ENCODE measurements around the gene MORN5.

MORN5 gene

GRCh38 chr9:122144836-122145591, 14.7 kb upstream of the MORN5 start:
- DNase-seq: no peak

DNA sequence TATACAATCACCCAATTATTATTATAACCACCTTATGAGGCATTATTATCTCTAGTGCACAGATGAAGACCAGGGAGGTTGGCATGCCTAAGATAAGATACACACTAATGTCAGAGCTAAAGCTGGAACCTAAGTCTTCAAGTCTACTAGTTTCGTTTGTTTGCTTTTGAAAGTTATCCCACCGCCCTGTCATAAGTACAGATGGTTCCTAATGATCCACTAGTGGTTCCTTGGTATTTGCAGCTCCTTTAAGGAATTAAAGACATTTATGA, 14.2 kb upstream of the MORN5 start:
- no peak for DNase-seq

- DNase-seq: no peak
These were observed 8.4 kb upstream of the MORN5 start for GRCh38 chr9:122151267-122151828.

DNA sequence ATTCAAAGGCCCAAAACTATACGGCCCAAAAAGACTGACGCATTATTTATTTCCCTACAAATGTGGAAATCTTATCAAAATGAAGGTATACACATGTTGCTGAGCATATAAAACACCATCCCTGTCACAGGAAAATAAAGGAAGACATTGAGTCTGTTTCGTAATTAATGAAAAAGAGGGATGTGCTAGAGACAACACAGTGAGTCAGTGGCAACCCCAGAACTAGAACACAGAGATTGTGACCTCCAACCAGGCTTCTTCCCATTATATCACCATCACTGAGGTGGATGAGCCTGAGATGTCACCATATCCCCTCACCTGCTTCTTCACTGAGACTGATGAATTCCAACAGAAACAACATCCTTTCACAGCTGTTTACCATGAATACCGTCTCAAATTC, 3.9 kb upstream of the MORN5 start:
- no peak for DNase-seq

- no peak for DNase-seq
These were observed 1.5 kb upstream of the MORN5 start for GRCh38 chr9:122158202-122158601.

- no peak for DNase-seq
These were observed 178 bp downstream of the MORN5 start for GRCh38 chr9:122159925-122160246.

DNA sequence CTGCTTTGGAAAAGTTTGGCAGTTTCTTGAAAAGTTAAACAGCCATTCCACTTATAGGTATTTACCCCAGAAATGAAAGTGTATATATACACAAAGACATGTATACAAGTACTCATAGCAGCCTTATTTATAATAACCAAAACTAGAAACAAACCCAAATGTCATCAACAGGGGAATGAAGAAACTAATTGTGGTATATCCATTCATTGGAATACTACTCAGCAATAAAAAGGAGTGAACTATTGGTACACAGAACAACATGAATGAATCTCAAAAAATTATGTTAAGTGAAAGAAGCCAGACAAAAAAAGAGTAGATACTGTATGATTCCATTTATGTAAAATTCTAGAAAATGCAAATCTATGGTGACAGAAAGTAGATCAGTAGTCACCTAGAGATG, 2.7 kb downstream of the MORN5 start:
- no peak for DNase-seq

DNA sequence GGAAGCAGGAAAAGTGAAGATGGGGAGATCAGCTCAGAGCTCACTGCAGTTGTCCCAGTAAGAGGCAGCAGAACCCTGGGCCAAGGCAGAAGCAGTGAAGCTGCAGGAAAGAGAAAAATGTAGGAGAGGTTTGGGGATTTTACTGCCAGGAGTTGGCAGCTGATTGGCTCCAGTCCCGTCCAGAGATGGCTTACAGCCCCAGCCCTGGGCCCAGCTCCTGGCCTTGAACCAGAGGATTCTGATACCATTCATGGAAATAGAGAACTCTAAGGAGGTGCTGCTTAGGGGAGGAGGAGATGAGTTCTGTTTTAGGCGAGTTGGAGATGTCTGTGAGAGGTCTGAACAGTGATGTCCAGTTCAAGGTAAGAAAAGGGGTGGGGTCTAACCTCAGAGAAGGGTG, 4.6 kb downstream of the MORN5 start:
- DNase-seq: no peak

GRCh38 chr9:122168356-122168755, 8.6 kb downstream of the MORN5 start:
- no peak for DNase-seq

DNA sequence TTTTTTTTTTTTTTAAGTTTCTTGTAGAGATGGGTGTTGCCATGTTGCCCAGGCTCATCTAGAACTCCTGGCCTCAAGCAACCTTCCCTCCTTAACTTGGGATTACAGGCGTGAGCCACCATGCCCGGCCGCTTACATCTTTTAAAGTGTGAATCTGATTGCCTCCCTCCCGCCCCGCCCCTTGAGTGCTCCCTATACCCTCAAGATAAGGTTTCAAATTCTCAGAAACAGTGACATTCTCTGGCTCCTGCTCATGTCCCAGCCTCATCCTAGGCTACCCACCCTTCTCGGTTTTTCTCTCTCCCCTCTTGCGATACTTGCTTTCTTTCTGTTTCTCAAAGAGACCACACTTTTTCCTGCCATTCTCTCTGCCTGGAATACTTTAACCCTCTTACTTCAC, 12.4 kb downstream of the MORN5 start:
- no peak for DNase-seq

- no peak for DNase-seq
These were observed 14.0 kb downstream of the MORN5 start for GRCh38 chr9:122173670-122174069.

DNA sequence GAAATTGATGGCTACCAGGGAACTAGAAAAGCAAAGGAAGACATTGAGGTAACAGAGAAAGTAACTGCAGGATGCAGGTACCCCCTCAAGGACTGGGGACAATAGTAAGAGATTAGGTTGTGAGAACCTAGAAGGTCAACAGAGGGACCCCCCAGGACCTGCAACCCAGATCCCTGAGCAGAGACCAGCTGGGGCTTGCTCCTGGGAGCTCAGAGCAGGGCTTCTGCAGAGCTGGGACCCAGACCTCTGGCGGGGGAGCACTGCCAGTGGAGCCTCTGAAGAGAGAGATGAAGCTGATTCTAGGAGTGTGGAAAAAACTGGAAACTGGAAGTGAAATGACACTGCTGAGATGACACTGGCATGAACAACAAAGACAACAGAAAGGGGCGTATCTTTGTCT, 17.2 kb downstream of the MORN5 start:
- no peak for DNase-seq

- DNase-seq: no peak
These were observed 19.5 kb downstream of the MORN5 start for GRCh38 chr9:122179054-122179689.

DNA sequence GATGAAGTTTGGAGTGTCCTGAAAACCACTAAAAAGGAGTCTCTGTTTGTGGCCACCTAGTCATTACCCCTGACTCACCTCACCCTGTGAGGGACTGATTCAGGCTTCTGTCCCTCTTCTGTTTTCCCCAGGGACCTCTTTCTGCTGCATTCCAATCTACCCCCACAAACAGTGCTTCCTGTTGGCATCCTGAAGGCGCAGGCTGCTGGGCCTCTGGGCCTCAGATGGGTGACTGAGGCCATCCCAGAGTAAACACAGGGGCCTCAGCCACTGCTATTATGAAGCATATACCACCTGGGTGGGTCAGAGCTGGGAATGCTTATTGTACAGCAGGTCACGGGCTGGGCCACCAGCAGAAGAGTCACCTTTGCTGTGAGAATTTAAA, 20.0 kb downstream of the MORN5 start:
- DNase-seq: no peak

DNA sequence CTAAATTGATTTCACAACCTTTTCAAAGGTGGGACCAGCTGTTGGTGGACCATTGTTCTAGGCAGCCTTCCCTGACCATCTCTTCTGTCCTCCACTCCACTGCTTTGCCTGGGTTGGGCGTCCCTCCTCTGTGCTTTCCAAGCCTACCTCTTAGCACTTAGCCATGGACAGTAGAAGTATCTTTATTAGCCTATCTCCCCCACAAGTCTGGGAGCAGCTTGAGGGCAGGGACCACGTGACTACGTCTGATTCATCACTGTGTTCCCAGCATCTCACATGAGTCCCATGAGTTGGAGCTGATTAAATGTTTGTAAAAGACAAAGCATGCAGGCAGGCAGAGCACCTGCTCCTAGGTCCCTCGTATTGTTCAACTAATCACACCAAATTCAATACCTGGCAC, 20.9 kb downstream of the MORN5 start:
- DNase-seq: no peak

- DNase-seq: no peak
These were observed 23.8 kb downstream of the MORN5 start for GRCh38 chr9:122183501-122183900.

DNA sequence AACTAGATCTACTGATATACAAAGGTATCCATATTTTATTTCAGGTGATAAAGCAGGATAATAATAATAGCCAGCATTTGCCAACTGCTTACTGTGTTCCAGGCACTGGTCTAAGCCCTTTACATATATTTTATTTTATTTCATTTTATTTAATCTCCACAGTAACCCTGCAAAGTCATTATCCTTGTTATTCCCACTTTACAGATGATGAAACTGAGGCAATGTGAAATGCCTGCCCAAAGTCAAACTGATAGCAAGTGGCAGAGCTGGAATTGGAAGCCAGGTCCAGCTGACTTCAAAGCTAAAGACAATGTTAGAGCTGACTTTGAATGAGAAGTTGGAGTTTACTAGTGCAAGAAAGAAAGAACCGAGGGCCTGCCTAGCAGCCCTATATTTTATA, 24.8 kb downstream of the MORN5 start:
- no peak for DNase-seq

DNA sequence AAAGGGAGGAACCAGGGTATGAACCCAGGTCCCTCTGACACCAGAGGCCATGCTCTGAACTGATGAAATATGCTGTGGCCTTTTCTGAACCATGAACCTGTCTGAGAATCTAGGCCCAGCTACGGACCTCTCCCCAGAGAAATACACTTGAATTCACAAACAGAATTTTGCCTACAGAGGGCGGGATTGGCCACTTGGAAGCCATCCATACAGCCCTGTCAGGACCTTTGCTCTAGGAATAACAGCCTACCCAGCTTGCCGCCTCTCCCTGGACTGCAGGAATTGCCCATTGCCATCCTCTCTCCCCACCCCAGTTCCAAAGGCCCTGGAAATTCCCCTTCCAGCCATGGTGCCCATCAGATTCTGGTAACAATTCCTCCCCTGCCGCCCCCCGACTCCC, 26.6 kb downstream of the MORN5 start:
- no peak for DNase-seq

DNA sequence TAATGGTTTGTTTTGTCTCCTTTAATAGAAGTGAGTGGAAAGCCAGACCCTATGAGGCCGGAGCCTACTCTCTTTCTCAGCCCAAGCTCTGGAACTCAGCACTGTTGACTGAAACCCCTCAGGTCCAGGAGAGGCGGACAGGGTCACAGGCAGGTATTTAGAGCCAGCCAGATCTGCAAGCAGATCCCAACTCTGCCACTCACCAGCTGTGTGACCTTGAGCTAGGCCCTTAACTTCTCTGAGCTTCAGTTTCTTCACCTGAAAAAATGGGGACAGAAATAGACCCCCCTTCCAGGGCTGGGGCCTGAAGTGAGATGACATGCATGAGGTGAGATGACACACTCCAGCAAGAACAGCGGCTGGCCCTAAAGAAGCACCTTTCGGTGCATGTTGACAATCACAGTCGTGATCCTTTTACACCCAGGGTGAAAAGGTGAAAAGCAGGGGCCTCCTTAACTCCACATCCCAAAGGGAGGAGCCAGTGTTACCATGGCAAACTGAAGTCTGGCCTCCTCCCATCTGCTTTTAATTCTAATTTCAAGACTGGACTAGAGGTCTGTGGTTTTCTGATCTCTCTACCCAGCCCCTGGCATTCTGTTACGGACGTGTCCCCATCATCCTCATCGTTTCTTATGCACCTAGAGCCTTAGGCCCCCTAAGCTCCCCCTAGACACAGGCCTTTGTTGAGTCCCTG, 27.2 kb downstream of the MORN5 start:
- DNase-seq: no peak

GRCh38 chr9:122188369-122188768, 28.7 kb downstream of the MORN5 start:
- no peak for DNase-seq

GRCh38 chr9:122190597-122191381, 31.1 kb downstream of the MORN5 start:
- DNase-seq: no peak

DNA sequence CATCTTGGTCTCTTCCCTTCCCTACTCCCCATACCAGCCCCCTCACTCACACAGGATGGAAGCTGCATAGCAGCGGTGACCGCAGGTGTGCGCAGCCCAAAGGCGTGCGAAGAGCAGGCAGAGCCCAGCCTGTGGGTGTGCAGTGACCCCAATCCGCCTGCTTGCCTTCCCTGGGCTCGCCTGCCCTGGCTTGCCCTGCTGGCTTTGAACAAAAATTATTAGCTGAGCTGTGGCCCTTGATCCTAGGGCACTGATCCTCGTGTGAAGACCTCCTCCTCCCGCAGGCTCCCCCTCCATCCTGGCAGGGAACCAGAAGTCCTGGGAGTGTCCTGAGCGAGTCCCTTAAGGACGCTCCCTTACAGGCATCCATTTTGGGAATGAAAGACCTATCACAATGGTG, 31.9 kb downstream of the MORN5 start:
- DNase-seq: no peak

DNA sequence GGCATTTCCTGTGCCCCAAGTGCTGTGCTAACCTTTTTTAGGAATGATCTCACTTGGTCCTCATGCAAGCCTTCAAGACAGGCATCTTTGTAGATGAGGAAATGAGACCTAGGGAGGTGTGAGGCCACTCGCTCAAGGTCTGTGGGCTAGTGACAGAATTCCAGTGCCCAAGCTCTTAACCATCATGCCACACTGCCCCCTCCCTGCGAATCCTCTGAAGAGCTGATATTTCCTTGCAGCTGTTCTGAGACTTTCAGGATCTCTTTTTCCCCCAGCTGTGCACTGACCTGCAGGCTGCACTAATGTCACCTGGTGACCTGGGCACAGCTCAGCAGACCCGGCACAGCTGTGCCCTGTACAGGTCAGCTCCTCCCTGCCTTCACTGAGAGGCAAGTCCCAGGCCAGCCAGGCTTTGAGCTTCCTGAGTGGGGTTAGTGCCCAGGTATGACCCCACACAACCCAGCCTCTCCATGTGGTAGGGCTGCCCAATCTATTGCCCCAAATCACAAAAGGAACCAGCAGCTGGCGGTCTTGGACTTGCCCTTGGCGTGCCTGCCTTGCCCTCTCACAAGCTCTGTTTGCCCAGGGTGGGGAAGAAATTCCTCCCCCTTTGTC, 32.7 kb downstream of the MORN5 start:
- no peak for DNase-seq

All from NCI-H1048 (cell line).